ENCODE measurements around the gene USP31. TPM values are rescaled to one million over a fixed set of nuclear protein-coding genes. Genes with fewer than 3 reads are reported as not detected.

USP31 gene
- total RNA-seq, 1 experiment from 2014 or later, result 6.7 TPM

GRCh38 chr16:23020084-23020483 is 129.2 kb downstream of the USP31 start:
- ChIA-PET POLR2A (ENCODE audit: unreplicated experiment) (no interaction called here), CTCF (no interaction called here)
- Histone ChIP-seq H3K4me3 (ENCODE audit: low read length) (no peak overlapping the region), H3K79me2 (ENCODE audit: low read length) (no peaks in the 10 kb centered on the region), H3K9me2 (replicated peaks; ENCODE audit: low read length) (no peaks in the 10 kb centered on the region), H3K9ac (ENCODE audit: low read length) (no peak overlapping the region), H3K27ac (ENCODE audit: low read length) (no peak overlapping the region), H3K4me1 (ENCODE audit: insufficient read depth, low read length) (no peaks in the 10 kb centered on the region), H2AFZ (ENCODE audit: low read length) (no peak overlapping the region), H3K36me3 (ENCODE audit: low read depth, low read length) (no peaks in the 10 kb centered on the region), H3K9me3 (ENCODE audit: low read length) (no peaks in the 10 kb centered on the region), H3K4me2 (ENCODE audit: low read length) (no peak overlapping the region), H4K20me1 (ENCODE audit: low read length) (no peaks in the 10 kb centered on the region), H3K27me3 (ENCODE audit: low read length) (peaks cover 33% of the 10 kb centered on the region), H3F3A (ENCODE audit: low read length, unreplicated experiment) (no peaks in the 10 kb centered on the region)
- ATAC-seq, result no peak
- DNase-seq, result no peak
- no TSS peak for BruUV-seq (replicated peaks)
- no peak for TF ChIP-seq EZH2 (IDR thresholded peaks at IDR 0.05; ENCODE audit: low read length, unreplicated experiment)
- no peak for TF ChIP-seq CTCF (conservative IDR thresholded peaks at IDR 0.05; ENCODE audit: low read depth, low read length)
- TF ChIP-seq EZH2phosphoT487 (IDR thresholded peaks at IDR 0.05; ENCODE audit: borderline replicate concordance, low read length), result no peak
- intact Hi-C loops (cut with micrococcal nuclease), result no loop called here

GRCh38 chr16:23016368-23016767 is 132.9 kb downstream of the USP31 start:
- H3K4me2 ChIP-seq (ENCODE audit: low read length), result no peak overlapping the region
- intact Hi-C loops (cut with micrococcal nuclease), result no loop called here
- H3K9ac ChIP-seq (ENCODE audit: low read length), result no peak overlapping the region
- no peaks in the 10 kb centered on the region for H4K20me1 ChIP-seq (ENCODE audit: low read length)
- ATAC-seq (no peak), DNase-seq (no peak)
- H3K4me3 ChIP-seq (ENCODE audit: low read length), result no peak overlapping the region
- peaks cover 20% of the 10 kb centered on the region for H3K27me3 ChIP-seq (ENCODE audit: low read length)
- no peaks in the 10 kb centered on the region for H3F3A ChIP-seq (ENCODE audit: low read length, unreplicated experiment)
- no peak overlapping the region for H2AFZ ChIP-seq (ENCODE audit: low read length)
- H3K27ac ChIP-seq (ENCODE audit: low read length), result no peak overlapping the region
- no peak for TF ChIP-seq EZH2 (IDR thresholded peaks at IDR 0.05; ENCODE audit: low read length, unreplicated experiment)
- TF ChIP-seq CTCF (conservative IDR thresholded peaks at IDR 0.05; ENCODE audit: low read depth, low read length), result no peak
- no peak for TF ChIP-seq EZH2phosphoT487 (IDR thresholded peaks at IDR 0.05; ENCODE audit: borderline replicate concordance, low read length)
- no peaks in the 10 kb centered on the region for H3K9me3 ChIP-seq (ENCODE audit: low read length)
- no peaks in the 10 kb centered on the region for H3K9me2 ChIP-seq (replicated peaks; ENCODE audit: low read length)
- POLR2A ChIA-PET (ENCODE audit: unreplicated experiment), result no interaction called here
- no peaks in the 10 kb centered on the region for H3K79me2 ChIP-seq (ENCODE audit: low read length)
- H3K36me3 ChIP-seq (ENCODE audit: low read depth, low read length), result no peaks in the 10 kb centered on the region
- BruUV-seq (replicated peaks), result no TSS peak
- CTCF ChIA-PET, result no interaction called here
- H3K4me1 ChIP-seq (ENCODE audit: insufficient read depth, low read length), result no peaks in the 10 kb centered on the region

GRCh38 chr16:23015580-23015979 is 133.7 kb downstream of the USP31 start:
- H3K9me2 ChIP-seq (replicated peaks; ENCODE audit: low read length), result no peaks in the 10 kb centered on the region
- no peaks in the 10 kb centered on the region for H3K36me3 ChIP-seq (ENCODE audit: low read depth, low read length)
- no peak overlapping the region for H3K4me3 ChIP-seq (ENCODE audit: low read length)
- peaks cover 12% of the 10 kb centered on the region; the same call in 1 of the 2 replicates for H3K27me3 ChIP-seq (ENCODE audit: low read length)
- ATAC-seq (no peak), DNase-seq (no peak)
- no peaks in the 10 kb centered on the region for H3F3A ChIP-seq (ENCODE audit: low read length, unreplicated experiment)
- H3K9me3 ChIP-seq (ENCODE audit: low read length), result no peaks in the 10 kb centered on the region
- no peak overlapping the region for H3K9ac ChIP-seq (ENCODE audit: low read length)
- no peak overlapping the region for H2AFZ ChIP-seq (ENCODE audit: low read length)
- BruUV-seq (replicated peaks), result no TSS peak
- POLR2A ChIA-PET (ENCODE audit: unreplicated experiment), result no interaction called here
- intact Hi-C loops (cut with micrococcal nuclease), result no loop called here
- no peak overlapping the region for H3K27ac ChIP-seq (ENCODE audit: low read length)
- no peaks in the 10 kb centered on the region for H4K20me1 ChIP-seq (ENCODE audit: low read length)
- H3K4me1 ChIP-seq (ENCODE audit: insufficient read depth, low read length), result no peaks in the 10 kb centered on the region
- H3K79me2 ChIP-seq (ENCODE audit: low read length), result no peaks in the 10 kb centered on the region
- H3K4me2 ChIP-seq (ENCODE audit: low read length), result no peak overlapping the region
- TF ChIP-seq EZH2 (IDR thresholded peaks at IDR 0.05; ENCODE audit: low read length, unreplicated experiment) (no peak), CTCF (conservative IDR thresholded peaks at IDR 0.05; ENCODE audit: low read depth, low read length) (no peak), EZH2phosphoT487 (IDR thresholded peaks at IDR 0.05; ENCODE audit: borderline replicate concordance, low read length) (no peak)
- CTCF ChIA-PET, result no interaction called here
